Nephron progenitor cell (in vitro differentiated cells): ENCODE measurements around the gene ALDH1L1.

Source experiments
- DNase-seq: peaks from one replicate; pipeline ENCODE4 v3.0.0; 2021
- H3K27ac Mint-ChIP-seq: 2 replicates; pipeline ENCODE4 v1.8.0; 2021; ENCODE audit warnings: mild to moderate bottlenecking, moderate library complexity, mixed read lengths
- H3K27me3 Mint-ChIP-seq: 2 replicates; pipeline ENCODE4 v1.8.0; 2021; ENCODE audit warnings: mild to moderate bottlenecking, low read depth, mixed read lengths; ENCODE audit not compliant: poor library complexity
- H3K36me3 Mint-ChIP-seq: 2 replicates; pipeline ENCODE4 v1.8.0; 2021; ENCODE audit warnings: low read depth, mixed read lengths
- H3K4me1 Mint-ChIP-seq: 2 replicates; pipeline ENCODE4 v1.8.0; 2021; ENCODE audit warnings: mixed read lengths
- H3K4me3 Mint-ChIP-seq: 2 replicates; pipeline ENCODE4 v1.8.0; 2021; ENCODE audit warnings: mild to moderate bottlenecking, moderate library complexity, mixed read lengths
- H3K9me3 Mint-ChIP-seq: 2 replicates; pipeline ENCODE4 v1.8.0; 2021; ENCODE audit warnings: mild to moderate bottlenecking, moderate library complexity, mixed read lengths
- CTCF ChIP-seq: fragments of 200-600 bp; sonication (generic); IDR thresholded peaks from 2 replicates; pipeline ENCODE4 v1.5.0; 2021; ENCODE audit warnings: antibody characterized with exemption

The ALDH1L1 gene

GRCh38 chr3:126119976-126120375 lies 60.4 kb downstream of the ALDH1L1 start:
- no peaks in the 10 kb centered on the region for H3K36me3 Mint-ChIP-seq
- peaks cover 16% of the 10 kb centered on the region for H3K27me3 Mint-ChIP-seq
- H3K9me3 Mint-ChIP-seq, result no peaks in the 10 kb centered on the region
- no peak for DNase-seq
- TF ChIP-seq CTCF, result no peak
- H3K4me3 Mint-ChIP-seq, result no peak overlapping the region
- H3K27ac Mint-ChIP-seq, result no peak overlapping the region
- peaks cover 16% of the 10 kb centered on the region for H3K4me1 Mint-ChIP-seq

GRCh38 chr3:126119008-126119675 lies 61.2 kb downstream of the ALDH1L1 start:
- no peak for DNase-seq
- no peaks in the 10 kb centered on the region for H3K9me3 Mint-ChIP-seq
- no peak overlapping the region for H3K4me3 Mint-ChIP-seq
- H3K4me1 Mint-ChIP-seq, result peaks cover 14% of the 10 kb centered on the region
- H3K36me3 Mint-ChIP-seq, result no peaks in the 10 kb centered on the region
- H3K27ac Mint-ChIP-seq, result no peak overlapping the region
- TF ChIP-seq CTCF, result no peak
- H3K27me3 Mint-ChIP-seq, result peaks cover 16% of the 10 kb centered on the region

GRCh38 chr3:126118591-126118990 lies 61.8 kb downstream of the ALDH1L1 start:
- no peak overlapping the region for H3K27ac Mint-ChIP-seq
- no peak for DNase-seq

GRCh38 chr3:126117786-126118185 lies 62.6 kb downstream of the ALDH1L1 start:
- H3K4me1 Mint-ChIP-seq, result peaks cover 2% of the 10 kb centered on the region
- H3K9me3 Mint-ChIP-seq, result no peaks in the 10 kb centered on the region
- H3K27me3 Mint-ChIP-seq, result peaks cover 12% of the 10 kb centered on the region
- H3K4me3 Mint-ChIP-seq, result no peak overlapping the region
- no peak for DNase-seq
- no peaks in the 10 kb centered on the region for H3K36me3 Mint-ChIP-seq
- no peak for TF ChIP-seq CTCF
- H3K27ac Mint-ChIP-seq, result no peak overlapping the region

More at GRCh38 chr3:126118591-126118990, 61.8 kb downstream of the ALDH1L1 start:
- Mint-ChIP-seq H3K9me3 (no peaks in the 10 kb centered on the region), H3K36me3 (no peaks in the 10 kb centered on the region), H3K4me1 (peaks cover 8% of the 10 kb centered on the region), H3K27me3 (peaks cover 16% of the 10 kb centered on the region), H3K4me3 (no peak overlapping the region)
- TF ChIP-seq CTCF, result no peak

GRCh38 chr3:126117212-126117611 lies 63.2 kb downstream of the ALDH1L1 start:
- Mint-ChIP-seq H3K27ac (no peak overlapping the region), H3K4me3 (no peak overlapping the region), H3K4me1 (no peaks in the 10 kb centered on the region), H3K36me3 (no peaks in the 10 kb centered on the region), H3K27me3 (peaks cover 12% of the 10 kb centered on the region), H3K9me3 (no peaks in the 10 kb centered on the region)
- TF ChIP-seq CTCF, result no peak
- DNase-seq, result no peak

- H3K4me1 Mint-ChIP-seq, result peaks cover 3% of the 10 kb centered on the region
- no peaks in the 10 kb centered on the region for H3K36me3 Mint-ChIP-seq
- no peaks in the 10 kb centered on the region for H3K9me3 Mint-ChIP-seq
- no peak overlapping the region for H3K27ac Mint-ChIP-seq
- peaks cover 8% of the 10 kb centered on the region for H3K27me3 Mint-ChIP-seq
- no peak overlapping the region for H3K4me3 Mint-ChIP-seq
- no peak for DNase-seq
- no peak for TF ChIP-seq CTCF
These were observed 63.9 kb downstream of the ALDH1L1 start for GRCh38 chr3:126116526-126116925.
